Activated naive CD8-positive, alpha-beta T cell treated with anti-CD3 and anti-CD28 coated beads for 36 hours (primary cell): ENCODE data around the gene E2F8. TPM values are rescaled to one million over a fixed set of nuclear protein-coding genes. Genes with fewer than 3 reads are reported as not detected.
A peak's percentile ranks its signal among the peaks of the same experiment; 100 is the strongest.
"Not testable (repeated sequence)": the region's sequence is repeated elsewhere in the genome, so short reads cannot be mapped to it uniquely, and the experiment has no call there.

Experiments used
- DNase-seq: peaks from one replicate; pipeline ENCODE4 v3.0.0; 2021
- H3K27ac Mint-ChIP-seq: one replicate; pipeline ENCODE4 v1.8.0; 2022; ENCODE audit warnings: mild to moderate bottlenecking, moderate library complexity, mixed read lengths
- H3K27me3 Mint-ChIP-seq: one replicate; pipeline ENCODE4 v1.8.0; 2022; ENCODE audit warnings: mild to moderate bottlenecking, mixed read lengths
- H3K36me3 Mint-ChIP-seq: one replicate; pipeline ENCODE4 v1.8.0; 2021; ENCODE audit warnings: mild to moderate bottlenecking, mixed read lengths
- H3K4me1 Mint-ChIP-seq: one replicate; pipeline ENCODE4 v1.8.0; 2021; ENCODE audit warnings: mixed read lengths
- H3K4me3 Mint-ChIP-seq: one replicate; pipeline ENCODE4 v1.8.0; 2022; ENCODE audit warnings: mild to moderate bottlenecking, moderate library complexity, mixed read lengths
- H3K9me3 Mint-ChIP-seq: one replicate; pipeline ENCODE4 v1.8.0; 2022; ENCODE audit warnings: mixed read lengths
- total RNA-seq, 2 experiments: library from RNA; stranded (reverse); gene quantifications; one replicate each; pipeline ENCODE4 v1.2.3, GENCODE V29; 2021

E2F8 gene
- total RNA-seq, 2 experiments from 2014 or later = 16.2 to 16.7 TPM

- peak; percentile 44 for DNase-seq
- Mint-ChIP-seq H3K27ac (no peak overlapping the region), H3K4me3 (no peak overlapping the region), H3K27me3 (no peaks in the 10 kb centered on the region), H3K36me3 (no peaks in the 10 kb centered on the region), H3K4me1 (no peaks in the 10 kb centered on the region), H3K9me3 (no peaks in the 10 kb centered on the region)
Measured at GRCh38 chr11:19259487-19260345, 19.0 kb upstream of the E2F8 start.

GRCh38 chr11:19258641-19259230 lies 18.0 kb upstream of the E2F8 start:
- DNase-seq = no peak
- Mint-ChIP-seq H3K9me3 (peaks cover 2% of the 10 kb centered on the region), H3K27ac (no peak overlapping the region), H3K27me3 (peaks cover 6% of the 10 kb centered on the region), H3K4me3 (no peak overlapping the region), H3K36me3 (no peaks in the 10 kb centered on the region), H3K4me1 (no peaks in the 10 kb centered on the region)

GRCh38 chr11:19254441-19254840 lies 13.7 kb upstream of the E2F8 start:
- H3K9me3 Mint-ChIP-seq, DNase-seq, H3K4me3 Mint-ChIP-seq, H3K4me1 Mint-ChIP-seq, H3K27ac Mint-ChIP-seq, H3K36me3 Mint-ChIP-seq: not testable (repeated sequence)
- peaks cover 14% of the 10 kb centered on the region for H3K27me3 Mint-ChIP-seq

- H3K9me3 Mint-ChIP-seq = peaks cover 4% of the 10 kb centered on the region
- no peaks in the 10 kb centered on the region for H3K4me1 Mint-ChIP-seq
- no peak for DNase-seq
- no peak overlapping the region for H3K27ac Mint-ChIP-seq
- H3K36me3 Mint-ChIP-seq = no peaks in the 10 kb centered on the region
- no peak overlapping the region for H3K4me3 Mint-ChIP-seq
- peaks cover 20% of the 10 kb centered on the region for H3K27me3 Mint-ChIP-seq
Measured at GRCh38 chr11:19253817-19254216, 13.1 kb upstream of the E2F8 start.

GRCh38 chr11:19253153-19253745 lies 12.5 kb upstream of the E2F8 start:
- H3K27me3 Mint-ChIP-seq = peaks cover 26% of the 10 kb centered on the region
- no peak overlapping the region for H3K27ac Mint-ChIP-seq
- H3K36me3 Mint-ChIP-seq = no peaks in the 10 kb centered on the region
- DNase-seq = no peak
- H3K9me3 Mint-ChIP-seq = peaks cover 4% of the 10 kb centered on the region
- H3K4me1 Mint-ChIP-seq = no peaks in the 10 kb centered on the region
- no peak overlapping the region for H3K4me3 Mint-ChIP-seq

GRCh38 chr11:19252394-19253152 lies 11.8 kb upstream of the E2F8 start:
- DNase-seq = no peak
- no peak overlapping the region for H3K4me3 Mint-ChIP-seq
- H3K27ac Mint-ChIP-seq = no peak overlapping the region
- H3K36me3 Mint-ChIP-seq = no peaks in the 10 kb centered on the region
- H3K9me3 Mint-ChIP-seq = peaks cover 4% of the 10 kb centered on the region
- H3K27me3 Mint-ChIP-seq = peaks cover 32% of the 10 kb centered on the region
- no peaks in the 10 kb centered on the region for H3K4me1 Mint-ChIP-seq

- Mint-ChIP-seq H3K9me3 (peaks cover 4% of the 10 kb centered on the region), H3K27me3 (peaks cover 41% of the 10 kb centered on the region), H3K4me1 (no peaks in the 10 kb centered on the region), H3K36me3 (no peaks in the 10 kb centered on the region), H3K27ac (no peak overlapping the region), H3K4me3 (no peak overlapping the region)
- DNase-seq = no peak
Measured at GRCh38 chr11:19251577-19251976, 10.8 kb upstream of the E2F8 start.

- peaks cover 2% of the 10 kb centered on the region for H3K9me3 Mint-ChIP-seq
- no peak overlapping the region for H3K27ac Mint-ChIP-seq
- no peak for DNase-seq
- peaks cover 6% of the 10 kb centered on the region for H3K4me1 Mint-ChIP-seq
- H3K36me3 Mint-ChIP-seq = no peaks in the 10 kb centered on the region
- H3K4me3 Mint-ChIP-seq = no peak overlapping the region
- H3K27me3 Mint-ChIP-seq = peaks cover 81% of the 10 kb centered on the region
Measured at GRCh38 chr11:19246816-19247215, 6.1 kb upstream of the E2F8 start.

GRCh38 chr11:19245351-19245750 lies 4.6 kb upstream of the E2F8 start:
- Mint-ChIP-seq H3K4me1 (peaks cover 6% of the 10 kb centered on the region), H3K36me3 (no peaks in the 10 kb centered on the region), H3K27me3 (peaks cover 83% of the 10 kb centered on the region), H3K9me3 (peaks cover 2% of the 10 kb centered on the region), H3K27ac (no peak overlapping the region), H3K4me3 (no peak overlapping the region)
- DNase-seq = no peak

- peaks cover 10% of the 10 kb centered on the region for H3K4me1 Mint-ChIP-seq
- no peak overlapping the region for H3K27ac Mint-ChIP-seq
- H3K4me3 Mint-ChIP-seq = no peak overlapping the region
- no peak for DNase-seq
- no peaks in the 10 kb centered on the region for H3K36me3 Mint-ChIP-seq
- peaks cover 82% of the 10 kb centered on the region for H3K27me3 Mint-ChIP-seq
- peaks cover under 1% of the 10 kb centered on the region for H3K9me3 Mint-ChIP-seq
Measured at GRCh38 chr11:19244621-19245020, 3.9 kb upstream of the E2F8 start.

- no peak for DNase-seq
- Mint-ChIP-seq H3K27ac (no peak overlapping the region), H3K4me1 (peaks cover 10% of the 10 kb centered on the region), H3K4me3 (no peak overlapping the region), H3K36me3 (peaks cover 4% of the 10 kb centered on the region), H3K27me3 (peaks cover 81% of the 10 kb centered on the region), H3K9me3 (no peaks in the 10 kb centered on the region)
Measured at GRCh38 chr11:19244084-19244483, 3.3 kb upstream of the E2F8 start.

GRCh38 chr11:19243613-19244012 lies 2.9 kb upstream of the E2F8 start:
- Mint-ChIP-seq H3K27me3 (peaks cover 81% of the 10 kb centered on the region), H3K4me1 (peaks cover 10% of the 10 kb centered on the region), H3K4me3 (no peak overlapping the region), H3K9me3 (no peaks in the 10 kb centered on the region), H3K36me3 (peaks cover 9% of the 10 kb centered on the region), H3K27ac (no peak overlapping the region)
- no peak for DNase-seq

GRCh38 chr11:19243143-19243542 lies 2.4 kb upstream of the E2F8 start:
- H3K36me3 Mint-ChIP-seq = peaks cover 12% of the 10 kb centered on the region
- DNase-seq = no peak
- no peaks in the 10 kb centered on the region for H3K9me3 Mint-ChIP-seq
- no peak overlapping the region for H3K4me3 Mint-ChIP-seq
- peaks cover 10% of the 10 kb centered on the region for H3K4me1 Mint-ChIP-seq
- H3K27me3 Mint-ChIP-seq = peaks cover 79% of the 10 kb centered on the region
- H3K27ac Mint-ChIP-seq = no peak overlapping the region

GRCh38 chr11:19242179-19242932 lies 1.6 kb upstream of the E2F8 start:
- Mint-ChIP-seq H3K9me3 (no peaks in the 10 kb centered on the region), H3K36me3 (peaks cover 18% of the 10 kb centered on the region), H3K4me1 (peaks cover 10% of the 10 kb centered on the region), H3K4me3 (peak overlapping the region; percentile 89), H3K27ac (peak overlapping the region; percentile 42), H3K27me3 (peaks cover 72% of the 10 kb centered on the region)
- peak; percentile 15 for DNase-seq
